ENCODE results near the gene IRX4. TPM values are rescaled to one million over a fixed set of nuclear protein-coding genes. Genes with fewer than 3 reads are reported as not detected.

Gene IRX4
- total RNA-seq, 2 donors from 2014 or later: not detected

GRCh38 chr5:1923766-1924165, 41.0 kb upstream of the IRX4 start:
- DNase-seq: no peak
- TF ChIP-seq POLR2A (IDR thresholded peaks at IDR 0.05) (no peak), CTCF (IDR thresholded peaks at IDR 0.05) (no peak)
- no peak for ATAC-seq
- Histone ChIP-seq H3K27me3 (no peaks in the 10 kb centered on the region), H3K36me3 (replicated peaks in 1 of 2; ENCODE audit: insufficient read depth in 1 of 2, low read depth in 2 of 2) (no peaks in the 10 kb centered on the region), H3K4me3 (no peak overlapping the region), H3K9me3 (no peaks in the 10 kb centered on the region), H3K27ac (no peak overlapping the region), H3K4me1 (no peaks in the 10 kb centered on the region)
- 68 to 78% methylated on average over 8 to 16 of the region's 16 CpGs for WGBS, 2 donors
- intact Hi-C loops (cut with DNase I): no loop called here

GRCh38 chr5:1923341-1923740, 40.6 kb upstream of the IRX4 start:
- H3K4me1 ChIP-seq: no peaks in the 10 kb centered on the region
- no peaks in the 10 kb centered on the region for H3K36me3 ChIP-seq (replicated peaks in 1 of 2; ENCODE audit: insufficient read depth in 1 of 2, low read depth in 2 of 2)
- intact Hi-C loops (cut with DNase I): no loop called here
- H3K27me3 ChIP-seq: no peaks in the 10 kb centered on the region
- no peak overlapping the region for H3K27ac ChIP-seq
- TF ChIP-seq POLR2A (IDR thresholded peaks at IDR 0.05) (no peak), CTCF (IDR thresholded peaks at IDR 0.05) (no peak)
- no peaks in the 10 kb centered on the region for H3K9me3 ChIP-seq
- ATAC-seq (no peak), DNase-seq (no peak)
- no peak overlapping the region for H3K4me3 ChIP-seq
- 72 to 80% methylated on average over 15 of the region's 15 CpGs for WGBS, 2 donors

GRCh38 chr5:1921711-1922110, 39.0 kb upstream of the IRX4 start:
- no peak for ATAC-seq
- Histone ChIP-seq H3K36me3 (replicated peaks in 1 of 2; ENCODE audit: insufficient read depth in 1 of 2, low read depth in 2 of 2) (no peaks in the 10 kb centered on the region), H3K9me3 (no peaks in the 10 kb centered on the region), H3K27ac (no peak overlapping the region), H3K4me3 (no peak overlapping the region), H3K4me1 (no peaks in the 10 kb centered on the region), H3K27me3 (no peaks in the 10 kb centered on the region)
- 79 to 90% methylated on average over 19 of the region's 19 CpGs for WGBS, 2 donors
- intact Hi-C loops (cut with DNase I): no loop called here
- DNase-seq: no peak
- TF ChIP-seq POLR2A (IDR thresholded peaks at IDR 0.05): no peak
- TF ChIP-seq CTCF (IDR thresholded peaks at IDR 0.05): no peak

- TF ChIP-seq POLR2A (IDR thresholded peaks at IDR 0.05): no peak
- TF ChIP-seq CTCF (IDR thresholded peaks at IDR 0.05): no peak
- Histone ChIP-seq H3K4me1 (no peaks in the 10 kb centered on the region), H3K36me3 (replicated peaks in 1 of 2; ENCODE audit: insufficient read depth in 1 of 2, low read depth in 2 of 2) (no peaks in the 10 kb centered on the region), H3K9me3 (no peaks in the 10 kb centered on the region), H3K4me3 (no peak overlapping the region), H3K27me3 (no peaks in the 10 kb centered on the region), H3K27ac (no peak overlapping the region)
- ATAC-seq: no peak
- WGBS, 2 donors: 74 to 87% methylated on average over 6 of the region's 6 CpGs
- DNase-seq: no peak
- intact Hi-C loops (cut with DNase I): no loop called here
These were observed 37.0 kb upstream of the IRX4 start for GRCh38 chr5:1919750-1920149.

- Histone ChIP-seq H3K27ac (no peak overlapping the region), H3K27me3 (no peaks in the 10 kb centered on the region), H3K36me3 (replicated peaks in 1 of 2; ENCODE audit: insufficient read depth in 1 of 2, low read depth in 2 of 2) (no peaks in the 10 kb centered on the region), H3K9me3 (peaks cover 0 to 4% (median 0%) of the 10 kb centered on the region in 3 donors), H3K4me3 (no peak overlapping the region), H3K4me1 (no peaks in the 10 kb centered on the region)
- no peak for TF ChIP-seq POLR2A (IDR thresholded peaks at IDR 0.05)
- no peak for TF ChIP-seq CTCF (IDR thresholded peaks at IDR 0.05)
- 69 to 74% methylated on average over 6 to 9 of the region's 9 CpGs for WGBS, 2 donors
- ATAC-seq (no peak), DNase-seq (no peak)
- intact Hi-C loops (cut with DNase I): no loop called here
These were observed 36.5 kb upstream of the IRX4 start for GRCh38 chr5:1919209-1919566.
